DMS114 treated with DMSO at 0.1 percent for 48 hours (cell line): Measurements from ENCODE around the gene CKS1B.

Source experiments
- DNase-seq: peaks from one replicate; lab custom pipeline; 2025; ENCODE audit not compliant: unreplicated experiment; lab: John Stamatoyannopoulos, UW

Gene CKS1B

DNA sequence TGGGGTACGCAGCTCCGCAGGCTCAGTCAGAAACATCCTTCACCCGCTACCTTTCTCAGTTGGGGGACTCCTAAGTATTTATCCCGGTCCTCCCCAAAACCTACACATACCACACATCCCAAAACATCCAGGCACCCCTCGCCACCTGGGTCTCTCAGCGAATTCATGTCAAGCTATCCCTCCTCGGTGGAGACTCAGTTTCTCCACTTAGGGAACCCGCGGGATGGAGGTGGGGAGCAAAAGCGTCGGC lies 26.9 kb downstream of the CKS1B start:
- peak; percentile 75 for DNase-seq

DNA sequence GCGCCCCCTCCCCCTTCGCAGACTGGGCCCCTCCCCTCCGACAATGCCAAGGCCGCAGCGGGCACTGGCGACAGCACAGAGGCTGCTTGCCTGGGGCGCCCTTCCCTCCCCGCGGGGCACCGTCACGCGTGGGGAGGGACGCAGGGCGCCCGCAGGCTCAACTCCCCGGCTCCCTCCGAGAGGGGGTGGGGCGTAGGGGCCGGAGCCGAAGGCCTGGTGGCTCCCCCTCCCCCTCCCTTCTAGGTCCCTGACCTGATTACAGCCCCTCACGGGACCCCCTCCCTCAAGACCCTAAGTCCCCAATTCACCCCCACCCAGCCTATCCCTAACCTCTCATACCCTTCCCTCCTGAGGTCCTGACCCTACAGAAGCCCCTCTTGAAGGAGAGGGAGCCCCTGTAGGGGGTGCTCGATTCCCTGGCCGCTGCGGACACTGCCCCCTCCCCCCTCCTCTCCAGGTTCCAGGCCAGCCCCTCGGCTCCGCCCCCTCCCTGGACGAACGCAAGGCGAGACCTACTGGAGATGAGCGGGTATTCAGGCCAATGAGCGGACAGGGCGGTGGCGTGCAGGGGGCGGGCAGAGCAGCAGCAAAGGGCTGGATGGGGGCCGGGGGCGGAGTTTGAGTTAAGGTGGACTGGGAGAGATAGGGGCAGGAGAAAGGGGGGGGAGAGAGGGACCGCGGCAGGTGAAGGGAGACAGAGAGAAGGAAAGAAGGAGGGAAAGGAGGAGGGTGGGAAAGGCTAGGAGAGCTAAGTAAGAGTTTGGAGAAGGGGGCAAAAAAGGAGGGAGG lies 27.4 kb downstream of the CKS1B start:
- DNase-seq, result peak; percentile 100

DNA sequence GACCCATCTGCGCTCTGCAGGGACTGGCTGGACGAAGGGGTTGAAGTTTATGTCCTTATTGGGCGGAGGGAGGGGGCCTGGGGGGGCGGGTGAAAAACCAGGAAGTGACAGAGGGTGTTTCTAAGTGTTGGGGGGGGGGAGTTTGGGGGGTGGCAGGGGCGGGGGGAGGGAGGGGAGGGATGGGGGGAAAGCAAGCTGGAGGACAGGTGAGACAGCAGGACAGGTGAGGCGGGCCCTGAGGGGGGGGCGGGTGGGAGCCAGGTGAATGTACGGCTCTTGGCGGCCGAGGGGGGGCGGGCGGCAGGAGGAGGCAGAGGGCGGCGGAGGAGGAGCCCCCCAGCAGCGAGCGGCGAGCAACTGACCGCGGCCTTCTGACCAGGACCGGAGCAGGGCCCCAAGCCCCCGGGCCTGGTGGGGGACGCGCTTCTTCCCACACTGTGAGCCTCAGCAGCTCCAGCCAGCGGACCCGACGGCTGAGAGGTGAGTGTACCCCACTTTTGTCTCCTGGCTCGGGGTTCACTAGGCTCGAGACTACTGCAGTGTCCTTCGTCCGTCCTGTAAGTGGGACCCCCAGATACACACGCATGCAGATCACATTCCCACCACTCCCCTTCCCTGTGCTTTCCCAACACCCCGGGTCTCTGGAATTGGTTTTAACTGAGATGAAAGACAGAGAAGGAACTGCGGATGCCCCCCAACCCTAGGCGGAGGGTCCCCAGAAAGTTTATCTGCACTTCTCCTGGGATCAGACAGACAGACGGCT lies 28.2 kb downstream of the CKS1B start, which contains the start of gene ZBTB7B:
Gene ZBTB7B, plus strand, starts transcription at position 339 of the 763 bp plus-strand sequence. CDS start 11,859 bp downstream, outside the sequence.
- DNase-seq, result no peak

DNA sequence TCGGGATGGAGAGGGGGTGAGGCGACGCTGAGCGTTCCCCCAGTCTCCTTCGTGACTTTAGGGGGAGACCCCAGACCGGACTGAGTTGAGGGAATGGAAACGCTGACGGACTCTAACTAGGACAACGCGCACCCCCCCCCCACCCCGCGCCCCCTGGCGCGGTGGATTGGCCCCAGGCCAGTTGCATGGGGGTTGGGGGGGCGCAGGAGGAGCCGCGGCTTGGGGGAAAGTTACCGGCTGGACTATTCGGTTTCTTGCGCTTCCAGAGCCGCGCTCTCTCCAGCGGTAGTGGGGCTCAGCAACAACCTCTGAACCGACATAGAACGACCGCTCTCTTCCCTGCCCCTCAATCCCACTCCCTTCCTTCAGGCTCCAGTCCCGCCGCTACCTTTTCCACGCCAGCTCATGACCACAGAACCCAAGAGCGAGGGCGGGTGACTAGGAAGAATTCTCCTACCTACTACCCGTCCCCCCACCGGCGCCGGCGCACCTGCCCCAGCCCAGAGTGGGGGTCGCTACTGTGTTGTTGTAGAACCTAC lies 28.8 kb downstream of the CKS1B start:
- no peak for DNase-seq

DNA sequence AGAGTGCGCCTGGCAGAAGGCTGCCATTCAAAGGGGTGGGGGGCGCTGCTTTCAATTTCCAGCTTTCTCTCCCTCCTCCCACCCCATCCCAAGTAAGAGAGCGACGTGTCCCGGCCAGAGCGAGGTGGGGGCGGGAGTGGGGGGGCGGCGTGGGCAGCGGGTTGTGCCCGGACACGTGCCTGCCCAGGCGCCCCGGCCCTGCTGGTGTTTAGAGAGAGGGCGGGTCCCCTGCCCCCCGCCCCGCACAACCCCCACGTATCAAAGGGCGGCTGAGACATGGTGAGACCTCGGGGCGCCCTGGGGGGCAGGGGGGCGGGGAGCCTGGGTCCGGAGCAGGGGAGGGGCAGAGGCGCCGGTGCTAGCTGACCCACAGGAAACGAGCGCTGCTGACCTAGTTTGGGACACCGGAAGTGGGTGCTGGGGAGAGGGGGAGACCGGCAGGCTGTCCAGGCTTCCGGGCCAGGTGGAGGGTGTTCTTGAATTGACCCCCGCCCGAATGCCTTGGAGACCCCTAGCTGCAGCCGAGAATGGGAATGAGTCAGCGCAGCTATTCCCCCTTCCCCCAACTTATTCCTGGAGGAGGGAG lies 29.4 kb downstream of the CKS1B start:
- DNase-seq, result peak; percentile 37

DNA sequence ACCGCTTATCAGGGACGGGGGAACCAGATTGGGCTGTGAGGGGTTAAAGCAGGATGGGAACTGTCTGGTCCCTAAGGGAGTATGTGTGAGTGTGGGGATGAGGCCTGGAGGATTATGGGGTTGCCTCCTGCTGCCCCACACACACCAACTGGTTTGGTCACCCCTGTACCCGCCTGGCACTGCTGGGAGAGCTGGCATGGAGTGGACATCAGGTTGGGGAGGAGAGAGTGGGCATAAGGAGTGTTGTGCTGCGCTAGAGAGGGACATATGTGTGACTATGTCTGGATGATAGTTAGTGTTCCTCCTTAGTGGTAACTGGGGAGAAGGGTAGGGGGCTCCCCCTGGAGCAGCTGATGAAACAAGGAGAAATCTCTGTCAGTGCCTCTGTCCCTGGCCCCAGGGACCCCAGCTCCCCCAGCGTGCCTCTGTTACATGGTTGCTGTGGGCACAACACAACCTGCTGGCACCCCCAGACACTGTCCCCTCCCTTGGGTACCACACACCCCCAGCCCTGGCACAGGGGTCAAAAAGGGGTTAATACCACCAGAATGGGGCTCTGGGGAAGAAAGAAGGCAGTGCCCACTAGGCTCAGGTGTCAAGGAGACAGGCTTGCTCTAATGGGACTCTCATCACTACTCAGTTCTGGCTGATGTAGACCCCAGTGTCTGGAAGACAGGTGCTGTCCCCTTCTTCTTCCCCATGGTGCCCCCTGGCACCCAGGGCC lies 30.0 kb downstream of the CKS1B start:
- no peak for DNase-seq

DNA sequence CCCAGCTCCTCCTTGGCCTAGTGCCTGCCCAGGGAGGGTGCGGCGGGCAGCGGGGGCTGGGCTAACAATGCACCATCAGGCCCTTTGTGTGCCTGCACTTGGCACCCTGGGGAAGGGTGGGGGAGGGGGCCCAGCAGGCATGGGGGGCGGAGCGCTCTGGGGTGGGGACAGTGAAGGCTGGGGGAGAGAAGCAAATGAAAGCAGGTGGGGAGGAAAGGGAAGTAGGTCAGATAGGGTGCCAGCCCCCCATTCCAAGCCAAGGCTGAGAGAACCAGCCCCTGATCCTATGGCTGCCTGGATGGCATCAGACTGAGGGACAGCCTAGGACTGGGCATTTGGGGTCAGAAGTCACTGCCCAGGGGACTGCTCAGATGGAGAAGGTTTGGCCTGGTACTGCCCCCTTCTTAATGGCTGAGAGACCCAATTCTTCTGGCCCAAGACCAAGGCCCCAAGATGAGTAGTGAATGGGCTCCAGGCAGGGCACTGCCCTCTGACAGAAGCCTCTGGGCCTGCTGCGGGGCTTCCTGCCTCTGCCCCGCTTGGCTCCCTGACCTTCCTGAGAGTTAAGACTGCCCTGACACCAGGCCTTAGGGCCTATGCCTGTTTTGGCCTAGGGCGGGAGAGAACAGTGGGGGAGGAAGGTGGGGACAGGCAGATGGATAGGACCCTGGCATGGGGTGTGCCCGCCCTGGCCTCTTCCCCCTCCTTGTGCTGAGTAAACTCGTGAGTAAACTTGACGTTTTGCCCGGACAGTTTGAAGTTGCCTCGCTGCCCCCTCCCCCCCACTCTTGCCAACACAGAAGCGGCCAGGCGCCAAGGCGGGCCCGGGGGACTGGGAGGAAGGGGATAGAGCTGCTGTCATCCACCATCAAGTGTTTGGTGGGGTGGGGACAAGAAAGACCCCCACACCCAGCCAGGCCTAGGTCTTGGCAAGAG lies 30.9 kb downstream of the CKS1B start:
- DNase-seq, result no peak

DNA sequence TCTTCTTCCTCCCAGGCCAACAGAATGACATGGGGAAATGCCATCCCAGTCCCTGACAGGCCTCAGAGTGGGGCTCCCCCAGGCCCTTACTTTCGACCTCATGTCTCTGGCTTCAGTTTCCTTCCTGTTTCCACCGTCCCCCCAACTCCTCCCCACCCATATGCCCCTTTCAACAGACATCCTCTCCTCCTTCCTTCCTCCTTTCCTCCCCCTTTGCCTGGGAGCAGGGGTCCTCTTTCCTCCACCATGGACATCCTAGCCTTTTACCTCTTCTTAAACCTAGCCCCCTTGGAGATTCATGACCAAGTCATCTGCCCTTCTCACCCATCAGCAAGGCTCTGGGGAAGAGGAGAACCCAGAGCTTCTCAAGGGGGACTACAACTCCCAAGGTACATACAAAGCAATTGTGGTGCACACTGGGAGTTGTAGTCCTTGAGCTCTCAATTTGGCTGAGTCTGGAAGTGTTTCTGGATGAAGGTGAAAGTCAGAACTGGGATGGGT lies 32.2 kb downstream of the CKS1B start:
- DNase-seq, result peak; percentile 80

DNA sequence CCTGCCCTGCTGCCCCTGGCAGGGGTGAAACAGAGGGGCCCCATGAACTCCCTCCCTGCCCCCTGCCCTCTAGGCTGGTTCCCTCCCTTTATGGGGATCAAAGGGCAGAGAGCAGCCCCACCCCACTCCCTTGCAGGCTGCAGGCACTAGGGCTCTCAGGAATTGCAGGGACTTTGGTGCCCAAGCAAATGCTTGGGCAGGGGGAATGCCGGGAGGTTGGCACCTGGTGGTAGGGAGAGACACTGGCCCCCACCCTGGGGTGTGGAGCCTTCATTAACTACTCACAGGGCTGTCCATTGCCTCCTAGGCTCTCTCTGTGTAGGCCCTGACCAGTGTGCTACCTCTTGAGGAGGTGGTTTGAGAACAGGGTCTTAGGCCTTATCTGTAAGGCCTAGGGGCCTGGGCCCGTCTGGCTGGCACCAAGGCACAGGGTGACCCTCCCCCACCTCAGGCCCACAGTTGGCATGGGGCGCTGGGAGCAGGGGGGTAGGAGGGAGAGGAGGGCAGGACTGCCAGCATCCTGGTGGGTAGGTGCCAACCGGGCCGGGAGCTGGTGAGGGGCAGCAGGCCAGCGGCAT lies 32.9 kb downstream of the CKS1B start:
- DNase-seq, result no peak

DNA sequence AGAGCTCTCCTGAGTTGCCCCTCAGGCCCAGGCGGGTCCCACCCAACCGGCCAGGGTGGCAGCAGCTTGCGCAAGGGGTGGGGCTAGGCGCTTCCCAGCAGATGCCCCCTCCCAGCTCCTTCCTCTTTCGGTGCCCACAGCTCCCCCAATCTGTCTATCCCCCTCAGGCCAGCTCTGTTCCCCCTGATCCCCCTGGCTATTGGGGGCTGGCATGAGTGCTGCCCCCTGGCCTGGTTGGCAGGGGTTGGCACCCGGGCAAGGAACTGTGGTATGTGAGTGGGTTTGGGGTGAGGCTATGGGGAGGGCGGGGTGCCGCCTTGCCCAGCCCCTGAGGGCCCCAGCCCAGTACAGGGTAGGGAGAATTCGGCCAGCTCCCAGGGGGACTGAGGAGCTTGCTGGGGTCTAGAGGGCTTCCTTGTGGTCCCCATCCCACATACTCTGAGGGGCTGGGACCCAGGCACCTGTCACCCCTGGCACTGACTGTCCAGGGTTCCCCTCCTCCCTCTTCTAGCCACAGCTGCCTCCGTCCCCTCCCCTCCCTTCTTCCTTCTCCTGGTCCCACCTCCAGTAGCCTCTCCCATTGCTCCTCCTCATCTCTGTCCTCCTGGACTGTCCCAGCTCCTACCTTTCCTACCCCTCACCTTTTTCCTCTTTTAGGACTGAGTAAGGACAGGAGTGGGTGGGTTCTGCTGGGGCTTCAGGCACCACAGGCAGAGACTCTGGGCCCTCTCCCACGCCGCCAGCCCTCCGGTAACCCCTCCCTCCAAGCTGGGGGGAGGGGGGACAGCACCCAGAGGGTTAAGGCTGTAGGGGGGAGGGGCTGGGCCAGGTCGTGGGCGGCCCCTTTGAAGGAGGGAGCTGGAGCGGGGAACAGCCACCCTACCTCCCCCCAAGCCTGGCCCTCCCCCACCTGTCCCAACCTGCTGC lies 33.8 kb downstream of the CKS1B start:
- DNase-seq, result no peak

DNA sequence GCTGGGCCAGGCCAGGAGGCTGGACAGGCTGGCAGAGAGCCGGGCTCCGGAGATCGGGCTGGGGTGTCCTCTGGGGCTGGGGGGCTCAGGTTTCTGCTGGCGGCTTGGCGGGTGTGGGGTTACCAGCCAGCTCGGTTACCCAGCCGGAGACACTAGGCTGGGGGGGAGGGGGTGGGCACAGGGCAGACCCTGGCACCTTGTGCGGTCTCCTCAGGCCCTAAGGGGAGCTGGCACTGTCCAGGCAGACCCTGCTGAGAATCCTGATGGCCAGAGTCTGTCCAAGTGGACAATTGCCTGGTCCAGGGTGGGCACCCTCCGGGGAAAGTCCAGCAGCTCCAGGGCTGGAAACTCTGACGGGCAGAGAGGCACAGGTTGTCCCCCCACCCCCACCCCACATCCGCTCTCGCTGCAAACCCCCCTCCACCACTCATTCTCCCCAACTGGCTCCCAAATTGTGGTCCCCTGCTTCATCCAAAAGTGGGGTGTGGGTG lies 34.8 kb downstream of the CKS1B start:
- DNase-seq, result no peak

DNA sequence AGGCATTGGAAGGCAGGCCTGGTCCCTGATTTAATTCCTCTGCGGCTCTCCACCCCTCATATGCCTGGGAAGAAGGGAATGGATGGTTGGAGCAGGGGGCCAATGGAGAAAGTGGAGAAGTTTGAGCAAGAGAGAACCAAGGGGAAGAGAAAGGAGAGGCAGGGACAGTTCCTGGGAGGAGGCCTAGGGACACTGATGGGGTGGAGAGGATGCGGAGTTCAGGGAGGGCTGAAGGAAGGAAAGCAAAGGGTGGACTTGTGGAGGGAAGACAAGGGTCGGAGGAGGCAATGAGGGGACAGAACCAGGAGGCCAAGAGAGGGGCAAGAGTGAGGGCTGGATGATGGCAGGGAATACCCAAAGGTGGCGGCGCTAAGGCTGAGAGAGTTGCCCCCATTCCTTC lies 35.3 kb downstream of the CKS1B start:
- no peak for DNase-seq

DNA sequence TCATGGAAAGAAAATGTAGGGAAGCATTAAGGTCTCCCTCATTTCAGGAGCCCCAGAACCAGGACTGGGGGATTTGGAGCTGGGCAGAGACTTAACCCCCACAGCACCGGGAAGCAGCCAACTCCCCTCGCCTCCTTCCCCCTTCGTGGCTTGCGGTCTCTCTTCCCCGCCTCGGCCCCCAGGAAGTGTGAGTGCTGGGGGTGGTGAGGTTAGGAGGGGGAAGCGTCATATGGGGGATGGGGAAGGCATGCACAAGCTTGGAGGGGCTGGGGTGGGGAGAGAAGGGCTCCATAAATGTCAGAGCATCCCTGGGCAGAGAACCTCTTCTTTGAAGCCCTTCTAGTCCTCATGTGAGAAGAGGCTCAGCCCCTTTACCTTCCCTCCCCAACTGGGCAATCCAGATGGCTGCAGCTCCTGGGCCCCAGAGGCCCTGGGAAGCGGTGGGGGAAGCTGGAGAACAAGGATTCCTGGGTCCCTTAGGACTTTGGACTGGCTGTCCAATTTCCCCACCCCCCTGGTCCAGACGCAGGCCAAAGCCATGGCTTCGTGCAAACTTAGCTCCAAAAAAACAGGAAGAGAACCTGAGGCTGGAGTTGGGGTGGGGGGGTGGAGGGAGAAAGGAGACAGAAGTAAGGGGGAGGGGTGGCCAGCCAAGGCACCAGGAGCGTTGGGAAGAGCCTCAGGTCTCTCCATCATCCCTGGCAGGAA lies 35.9 kb downstream of the CKS1B start:
- no peak for DNase-seq

DNA sequence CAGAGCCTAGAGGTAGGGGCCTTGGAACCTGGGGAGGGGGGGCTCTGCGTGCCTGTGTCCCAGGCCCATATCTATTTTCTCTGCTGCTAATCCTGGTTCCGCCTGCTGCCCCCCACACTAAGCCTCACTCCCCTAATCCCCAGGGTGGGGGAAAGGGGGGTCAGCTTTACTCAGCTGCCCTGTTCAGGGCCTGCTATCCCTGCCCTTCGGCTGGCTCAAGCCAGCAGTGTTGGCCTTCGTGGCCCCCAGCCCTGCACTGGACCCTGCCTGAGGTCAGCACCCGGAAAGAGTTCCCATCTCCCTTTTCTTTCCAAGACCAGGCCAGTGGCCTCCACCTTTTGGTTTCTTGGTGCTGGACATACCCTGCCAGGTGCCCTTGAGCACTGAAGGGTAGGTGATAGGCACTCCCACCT lies 36.5 kb downstream of the CKS1B start:
- DNase-seq, result no peak

DNA sequence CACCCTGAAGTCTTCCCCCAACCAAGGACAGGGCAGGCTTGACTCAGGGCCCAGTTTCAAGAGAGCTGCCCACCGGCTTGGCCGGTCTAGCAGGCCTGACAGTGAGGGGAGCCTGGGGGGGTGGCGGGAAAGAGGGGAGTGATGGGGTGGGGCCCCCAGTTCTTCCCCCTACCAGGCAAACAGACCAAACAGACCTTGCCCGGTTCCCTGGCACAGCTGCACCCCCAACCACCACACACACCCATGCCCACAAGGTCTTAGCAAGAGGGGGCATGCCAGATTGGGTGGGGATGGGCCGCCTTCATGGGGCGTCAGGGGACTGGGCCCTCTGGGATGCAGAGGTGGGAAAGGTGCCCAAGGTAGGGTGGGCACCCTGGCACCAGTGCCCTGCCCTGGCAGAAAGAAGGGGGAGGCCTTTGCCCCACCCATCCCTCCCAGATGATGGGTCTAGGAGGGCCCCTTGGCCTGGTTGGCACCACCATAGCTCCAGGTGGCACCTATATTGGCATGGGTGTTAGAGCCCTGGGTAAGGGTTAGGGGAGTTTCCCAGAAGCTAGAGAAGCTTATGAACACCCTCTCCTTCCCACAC lies 37.0 kb downstream of the CKS1B start:
- DNase-seq, result no peak

DNA sequence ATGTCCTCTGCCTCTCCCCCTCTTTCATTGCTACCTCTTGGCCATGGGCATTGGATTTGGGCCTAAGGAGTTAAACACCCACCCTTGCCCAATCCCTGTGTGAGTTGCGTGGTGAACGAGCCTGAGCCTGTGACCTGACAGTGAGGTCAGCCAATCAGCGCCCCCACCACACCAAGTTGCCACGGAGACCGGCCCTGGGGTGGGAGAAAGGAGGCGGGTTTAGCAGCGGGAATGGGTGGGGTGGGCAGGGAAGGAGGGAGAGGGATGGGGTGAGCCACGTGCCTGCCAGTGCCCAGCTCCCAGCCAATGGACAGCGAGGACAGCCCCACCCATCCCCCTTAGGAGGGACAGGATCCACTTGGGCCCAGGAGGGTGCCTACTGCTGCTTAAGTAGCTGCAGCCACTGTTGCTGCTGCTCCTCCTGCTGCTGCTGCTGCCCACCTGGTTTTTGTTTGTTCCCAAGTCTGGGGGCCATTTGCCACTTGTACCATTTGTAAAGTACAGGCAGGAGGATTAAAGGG lies 37.6 kb downstream of the CKS1B start:
- no peak for DNase-seq
